C1 segment of cervical spinal cord (tissue), 14 donors: ENCODE data around the gene CASP2.

Source experiments
- DNase-seq, 14 donors: peaks; one replicate each; lab custom pipeline; 2025; lab: John Stamatoyannopoulos, UW

CASP2 gene

GRCh38 chr7:143295870-143296269, 7.7 kb downstream of the CASP2 start:
- DNase-seq, result no peak

- DNase-seq, result no peak
Measured at GRCh38 chr7:143296686-143297085, 8.5 kb downstream of the CASP2 start.

GRCh38 chr7:143299346-143299745, 11.2 kb downstream of the CASP2 start:
- DNase-seq, result no peak

GRCh38 chr7:143299840-143300239, 11.7 kb downstream of the CASP2 start:
- no peak for DNase-seq

- no peak for DNase-seq
Measured at GRCh38 chr7:143300959-143301935, 13.1 kb downstream of the CASP2 start.

GRCh38 chr7:143303733-143304132, 15.6 kb downstream of the CASP2 start:
- DNase-seq, result no peak

GRCh38 chr7:143304938-143305337, 16.8 kb downstream of the CASP2 start:
- no peak for DNase-seq

GRCh38 chr7:143305423-143306070, 17.4 kb downstream of the CASP2 start:
- DNase-seq, result peak in 9 of 14 donors; percentile 7 to 54 (median 39)

GRCh38 chr7:143308632-143309031, 20.5 kb downstream of the CASP2 start:
- DNase-seq, result no peak

- DNase-seq, result no peak
Measured at GRCh38 chr7:143314127-143314526, 26.0 kb downstream of the CASP2 start.

- DNase-seq, result no peak
Measured at GRCh38 chr7:143315776-143316175, 27.6 kb downstream of the CASP2 start, which contains the start of gene CLCN1. TSS of gene CLCN1 (plus strand) at chr7:143316111. CDS start at chr7:143316213, 102 bp downstream.

- DNase-seq, result no peak
Measured at GRCh38 chr7:143316492-143316891, 28.3 kb downstream of the CASP2 start.

- no peak for DNase-seq
Measured at GRCh38 chr7:143318661-143319060, 30.5 kb downstream of the CASP2 start.

GRCh38 chr7:143320620-143321019, 32.5 kb downstream of the CASP2 start:
- DNase-seq, result no peak

- DNase-seq, result no peak
Measured at GRCh38 chr7:143321242-143321641, 33.1 kb downstream of the CASP2 start.

- DNase-seq, result peak in 2 of 14 donors; percentile 2 to 4
Measured at GRCh38 chr7:143321734-143322133, 33.6 kb downstream of the CASP2 start.

GRCh38 chr7:143322760-143323633, 34.8 kb downstream of the CASP2 start:
- DNase-seq, result no peak

- DNase-seq, result no peak
Measured at GRCh38 chr7:143323653-143324052, 35.5 kb downstream of the CASP2 start.

GRCh38 chr7:143325240-143325639, 37.1 kb downstream of the CASP2 start:
- no peak for DNase-seq

GRCh38 chr7:143327903-143328302, 39.8 kb downstream of the CASP2 start:
- no peak for DNase-seq

GRCh38 chr7:143329471-143330170, 41.5 kb downstream of the CASP2 start:
- DNase-seq, result no peak
